Posterior vena cava (tissue), 2 donors: ENCODE measurements around the gene PLEKHG4. TPM values are rescaled to one million over a fixed set of nuclear protein-coding genes. Genes with fewer than 3 reads are reported as not detected.

Experiments
- DNase-seq: peaks from one replicate; pipeline ENCODE4 v3.0.0-alpha.2; 2020; ENCODE audit warnings: low spot score
- intact Hi-C, 2 donors: fragments of 100-400 bp; cut with DNase I; formaldehyde crosslinking; loops; one replicate each; pipeline versions ENCODE4 v1.14.1 to v1.14.2; 2022 to 2023
- total RNA-seq, 2 donors: library from RNA; stranded (reverse); fragmentation: NEBNext Ultra II Directional; extraction: Animal tissue kit (Norgen Biotek cat#: 25700); gene quantifications; one replicate each; pipeline ENCODE4 v1.2.1, GENCODE V29; 2021
- donor health status: DM: yes; HTN: yes; CAD: no.
- donor health status: DM: yes; HTN: yes; CAD: no.

The PLEKHG4 gene
- total RNA-seq, 2 donors from 2014 or later = 3.2 to 5.4 TPM

DNA sequence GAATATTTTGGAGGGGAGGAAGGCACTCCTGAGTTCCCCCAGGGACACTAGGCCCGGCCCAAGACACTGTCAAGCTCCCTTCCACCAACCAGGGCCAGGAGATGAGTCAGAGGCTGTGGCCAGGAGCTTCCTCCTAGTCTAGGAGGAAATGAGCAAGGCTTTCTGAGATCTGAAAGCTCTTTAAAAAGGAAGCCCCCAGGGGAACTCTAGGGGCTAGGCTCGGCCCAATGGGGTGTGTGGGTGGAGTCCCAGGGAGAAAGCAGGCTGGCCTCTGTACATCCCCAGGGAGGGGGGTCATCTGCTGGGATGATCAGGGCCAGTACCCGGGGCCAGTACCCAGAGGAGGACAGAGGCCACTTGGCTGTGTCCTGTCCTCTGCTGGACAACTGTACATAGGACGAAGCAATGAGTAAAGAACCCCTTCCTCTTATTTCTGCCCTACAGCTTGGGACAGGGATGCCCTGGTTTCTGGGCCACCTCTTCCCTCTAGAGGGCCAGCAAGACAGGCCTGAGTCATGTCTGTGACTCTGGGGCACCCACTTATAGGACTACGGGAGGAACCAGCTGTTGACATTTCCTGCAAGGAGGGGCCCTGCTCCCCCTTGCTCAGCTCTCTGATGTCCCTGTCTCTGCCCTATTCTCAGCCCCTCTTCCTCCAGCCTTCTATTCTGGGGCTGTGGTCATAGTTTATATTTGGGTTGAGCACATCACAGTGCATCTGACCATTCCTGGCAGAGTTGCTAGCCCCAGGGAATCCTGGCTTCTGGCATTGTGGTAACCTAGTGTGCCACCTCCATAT lies 34.7 kb upstream of the PLEKHG4 start:
- peak; percentile 95 for DNase-seq

DNA sequence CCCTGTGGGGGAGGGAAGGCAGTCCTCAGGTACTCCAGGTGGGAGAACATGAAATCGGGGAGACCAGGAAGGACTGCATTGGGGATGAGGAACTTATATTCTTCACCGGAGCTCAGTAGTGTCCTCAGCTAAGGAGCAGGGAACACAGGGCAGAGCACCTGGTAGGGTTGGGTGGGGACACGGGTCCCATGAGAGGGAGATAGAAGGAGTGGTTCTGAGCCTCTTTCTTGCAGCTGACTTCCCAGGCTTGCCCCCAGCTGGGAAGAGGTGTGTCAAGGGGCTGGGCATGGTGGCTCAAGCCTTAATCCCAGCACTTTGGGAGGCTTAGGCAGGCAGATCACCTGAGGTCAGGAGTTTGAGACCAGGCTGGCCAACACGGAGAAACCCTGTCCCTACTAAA lies 34.1 kb upstream of the PLEKHG4 start:
- intact Hi-C loops = no loop called here
- DNase-seq = no peak

More for the DNA sequence above, 34.7 kb upstream of the PLEKHG4 start:
- intact Hi-C loops = no loop called here

DNA sequence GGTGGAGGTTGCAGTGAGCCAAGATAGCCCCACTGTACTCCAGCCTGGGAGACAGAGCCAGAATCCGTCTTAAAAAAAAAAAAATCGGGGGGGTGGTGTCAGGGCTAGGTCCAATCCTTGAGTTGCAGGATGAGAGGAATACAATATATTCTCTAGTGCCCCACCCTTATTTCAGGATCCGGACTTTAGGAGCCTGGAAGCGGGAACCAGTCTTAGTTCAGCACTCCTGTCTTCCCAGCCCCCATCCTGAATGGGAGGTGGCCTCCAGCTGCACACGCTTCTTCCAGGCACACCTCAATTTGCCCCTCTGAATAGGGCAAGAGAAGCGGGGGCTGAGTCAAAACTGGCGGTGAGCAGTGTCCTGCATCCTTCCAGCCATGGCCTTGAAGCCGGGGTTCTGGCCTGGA lies 33.7 kb upstream of the PLEKHG4 start:
- intact Hi-C loops = no loop called here
- DNase-seq = no peak

DNA sequence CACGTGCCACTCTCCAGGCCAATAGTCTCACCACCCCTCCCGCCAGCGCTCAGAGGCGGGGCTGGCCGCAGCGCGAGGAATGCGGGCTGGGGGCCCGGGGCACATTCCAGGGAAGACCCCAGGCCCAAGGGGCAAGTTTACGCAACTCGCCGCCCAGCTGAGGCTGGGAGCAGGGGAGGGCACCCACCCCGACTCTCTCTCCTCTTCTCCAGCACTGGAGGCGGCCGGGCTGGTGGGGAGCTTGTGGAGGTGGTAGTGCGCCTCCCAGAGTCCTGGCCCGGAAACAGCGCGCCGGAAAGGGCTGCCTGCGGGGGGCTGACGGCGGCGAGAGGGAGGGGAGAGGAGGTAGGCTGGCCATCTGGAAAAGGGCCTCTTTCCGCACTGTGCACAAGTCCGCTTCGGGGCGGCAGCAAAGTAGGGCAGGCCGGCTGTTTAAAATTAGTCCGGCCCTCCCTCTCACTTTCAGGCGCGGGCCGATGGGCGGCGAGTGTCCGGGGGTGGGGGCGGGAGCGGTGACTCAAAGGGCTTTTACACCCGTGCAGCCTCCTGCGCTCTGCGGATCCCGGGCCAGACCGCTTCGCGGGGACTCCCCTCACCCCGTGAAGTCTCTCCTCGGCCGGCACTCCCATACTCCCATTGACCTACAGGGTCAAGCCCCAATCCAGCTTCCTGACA lies 33.1 kb upstream of the PLEKHG4 start:
- peak; percentile 93 for DNase-seq
- intact Hi-C loops = no loop called here

DNA sequence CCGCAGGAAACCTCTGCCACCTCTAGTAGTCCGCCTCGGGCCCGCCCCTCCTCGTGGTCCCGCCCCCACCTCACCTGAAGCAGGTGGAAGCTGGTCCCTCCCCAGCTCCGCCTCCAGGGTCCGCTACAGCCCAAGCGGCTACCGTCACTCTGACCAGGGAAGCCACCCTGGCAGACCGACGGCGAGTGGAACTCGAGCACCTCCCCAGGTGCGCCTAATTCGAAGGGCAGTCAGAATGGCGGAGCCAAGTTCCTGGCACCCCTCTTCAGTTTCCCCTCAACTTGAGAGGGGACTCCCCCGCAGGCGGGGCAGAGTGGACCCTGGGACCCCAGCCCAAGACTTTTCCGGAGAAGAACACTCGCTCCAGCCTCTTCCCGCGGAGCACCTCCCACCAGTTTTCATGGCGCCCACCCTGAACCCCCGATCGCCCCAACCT lies 32.6 kb upstream of the PLEKHG4 start:
- no peak for DNase-seq
- intact Hi-C loops = no loop called here

GRCh38 chr16:67247192-67248072 lies 31.9 kb upstream of the PLEKHG4 start, which contains the start of gene FHOD1:
Gene FHOD1, minus strand, starts transcription at chr16:67247481. Its CDS starts 71 bp downstream, at chr16:67247410.
- intact Hi-C loops = no loop called here
- peak; percentile 100 for DNase-seq

- DNase-seq = no peak
- intact Hi-C loops = no loop called here
Measured at GRCh38 chr16:67248073-67248400, 31.3 kb upstream of the PLEKHG4 start.

DNA sequence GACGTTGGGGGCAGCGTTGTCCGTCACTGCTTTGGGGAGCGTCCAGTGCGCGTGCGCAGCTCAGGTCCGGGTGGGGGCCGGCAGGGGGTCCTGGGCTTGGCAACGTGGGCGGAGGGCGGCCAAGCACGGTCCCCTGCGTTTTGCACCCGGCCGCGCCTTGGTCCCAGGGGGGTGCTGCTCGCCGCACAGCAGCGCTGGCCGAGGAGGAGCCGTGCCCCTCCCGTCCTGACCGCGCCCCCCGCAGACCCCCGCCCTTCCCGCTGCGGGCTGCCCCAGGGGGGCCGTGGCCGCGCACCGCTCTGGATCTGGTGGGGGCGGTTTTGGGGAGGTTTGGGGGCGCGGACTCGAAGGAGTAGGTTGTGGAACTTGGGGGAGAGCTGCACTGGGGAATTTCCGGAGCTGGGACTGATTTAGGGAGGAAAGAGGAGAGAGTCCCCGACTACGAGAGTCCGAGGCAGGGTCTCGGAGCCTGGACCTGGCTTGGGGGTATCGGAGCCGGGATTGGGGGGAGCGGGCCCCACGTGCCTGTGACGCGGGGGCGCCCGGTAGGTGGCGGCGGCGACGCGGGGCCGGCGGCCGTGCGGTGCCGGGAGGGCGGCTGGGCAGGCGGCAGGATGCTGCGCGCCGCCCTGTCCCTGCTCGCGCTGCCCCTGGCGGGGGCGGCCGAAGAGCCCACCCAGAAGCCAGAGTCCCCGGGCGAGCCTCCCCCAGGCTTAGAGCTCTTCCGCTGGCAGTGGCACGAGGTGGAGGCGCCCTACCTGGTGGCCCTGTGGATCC lies 30.7 kb upstream of the PLEKHG4 start, which contains the start of gene SLC9A5:
TSS of gene SLC9A5 (plus strand) at position 579 of the 777 bp plus-strand sequence. CDS start at position 615, 36 bp downstream.
- DNase-seq = no peak
- intact Hi-C loops = no loop called here

DNA sequence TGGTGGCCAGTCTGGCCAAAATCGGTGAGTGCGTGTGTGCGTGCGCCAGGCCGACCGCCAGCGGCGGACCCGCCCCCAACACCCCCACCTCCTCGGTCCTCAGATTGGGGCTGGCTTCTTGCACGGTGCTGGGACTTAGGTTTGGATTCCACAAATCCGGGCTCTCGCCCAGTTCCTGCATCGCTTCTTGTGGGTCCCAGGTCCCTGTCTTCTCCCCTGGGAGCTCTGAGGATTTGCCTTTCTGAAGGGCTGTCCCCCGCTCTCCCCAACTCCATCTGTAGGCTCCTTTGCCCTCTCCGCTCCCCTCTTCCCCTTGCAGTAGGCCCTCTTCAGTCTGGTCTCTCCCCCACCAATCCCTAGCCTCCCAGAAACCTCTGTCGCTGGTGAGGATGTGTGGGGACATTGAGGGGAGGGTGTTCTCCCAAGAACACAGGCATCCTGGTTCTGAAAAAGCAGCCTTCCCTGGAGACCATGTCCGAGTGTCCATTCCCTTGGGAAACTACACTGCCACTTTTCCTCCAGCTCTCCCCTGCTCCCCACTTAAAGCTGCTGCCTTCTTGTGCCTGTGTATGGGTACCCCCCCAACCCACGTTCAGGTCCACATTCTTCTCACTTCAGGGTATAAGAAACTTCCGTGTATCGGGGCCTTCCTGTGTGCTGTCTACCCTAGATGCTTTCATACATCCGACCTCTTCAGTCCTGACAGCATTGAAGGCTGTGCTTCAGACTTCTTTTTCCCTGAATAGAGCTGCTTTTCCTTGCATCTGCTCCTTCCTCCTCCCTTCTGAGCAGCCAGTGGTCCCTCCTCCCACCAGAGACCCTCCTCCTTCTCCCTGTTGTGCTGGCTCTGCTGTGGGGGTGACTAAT lies 29.9 kb upstream of the PLEKHG4 start:
- intact Hi-C loops = no loop called here

GRCh38 chr16:67250045-67250327 lies 29.3 kb upstream of the PLEKHG4 start:
- intact Hi-C loops = no loop called here
- DNase-seq = peak; percentile 2

More for the DNA sequence above, 29.9 kb upstream of the PLEKHG4 start:
- DNase-seq = no peak

DNA sequence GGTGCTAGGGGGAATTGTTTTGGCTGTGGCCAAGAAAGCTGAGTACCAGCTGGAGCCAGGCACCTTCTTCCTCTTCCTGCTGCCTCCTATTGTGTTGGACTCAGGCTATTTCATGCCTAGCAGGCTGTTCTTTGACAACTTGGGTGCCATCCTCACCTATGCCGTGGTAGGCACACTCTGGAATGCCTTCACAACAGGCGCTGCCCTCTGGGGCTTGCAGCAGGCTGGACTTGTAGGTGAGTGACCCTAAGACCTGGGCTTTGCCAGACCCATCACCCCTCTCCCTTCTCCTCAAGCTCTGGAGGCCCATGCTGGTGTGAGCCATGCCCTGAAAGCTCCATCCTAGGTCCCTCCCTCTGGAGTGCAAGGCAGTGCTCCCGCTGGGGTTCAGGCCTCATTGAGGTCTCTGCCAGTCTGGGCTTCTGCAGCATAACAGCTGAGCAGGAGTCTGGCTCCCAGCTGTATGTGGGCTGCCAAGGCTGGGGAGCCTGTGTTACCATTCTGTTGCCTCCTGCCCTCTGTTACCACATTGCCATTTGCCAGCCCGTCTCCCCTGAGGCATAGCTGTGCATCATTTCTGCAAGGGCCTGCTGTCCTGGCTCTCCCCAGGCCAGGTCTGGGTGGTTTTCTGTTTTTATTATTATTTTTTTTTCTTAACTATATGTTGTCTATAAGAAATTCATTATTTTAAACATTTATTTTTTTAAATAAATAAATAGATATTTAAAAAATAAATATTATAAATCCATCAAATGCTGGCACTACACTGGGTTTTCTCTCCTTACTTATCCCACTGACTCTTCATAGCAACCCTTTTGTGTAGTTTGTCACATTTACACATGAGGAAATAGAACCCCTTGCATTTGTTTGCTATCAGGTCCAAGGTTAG lies 26.5 kb upstream of the PLEKHG4 start:
- intact Hi-C loops = no loop called here
- DNase-seq = peak; percentile 65

DNA sequence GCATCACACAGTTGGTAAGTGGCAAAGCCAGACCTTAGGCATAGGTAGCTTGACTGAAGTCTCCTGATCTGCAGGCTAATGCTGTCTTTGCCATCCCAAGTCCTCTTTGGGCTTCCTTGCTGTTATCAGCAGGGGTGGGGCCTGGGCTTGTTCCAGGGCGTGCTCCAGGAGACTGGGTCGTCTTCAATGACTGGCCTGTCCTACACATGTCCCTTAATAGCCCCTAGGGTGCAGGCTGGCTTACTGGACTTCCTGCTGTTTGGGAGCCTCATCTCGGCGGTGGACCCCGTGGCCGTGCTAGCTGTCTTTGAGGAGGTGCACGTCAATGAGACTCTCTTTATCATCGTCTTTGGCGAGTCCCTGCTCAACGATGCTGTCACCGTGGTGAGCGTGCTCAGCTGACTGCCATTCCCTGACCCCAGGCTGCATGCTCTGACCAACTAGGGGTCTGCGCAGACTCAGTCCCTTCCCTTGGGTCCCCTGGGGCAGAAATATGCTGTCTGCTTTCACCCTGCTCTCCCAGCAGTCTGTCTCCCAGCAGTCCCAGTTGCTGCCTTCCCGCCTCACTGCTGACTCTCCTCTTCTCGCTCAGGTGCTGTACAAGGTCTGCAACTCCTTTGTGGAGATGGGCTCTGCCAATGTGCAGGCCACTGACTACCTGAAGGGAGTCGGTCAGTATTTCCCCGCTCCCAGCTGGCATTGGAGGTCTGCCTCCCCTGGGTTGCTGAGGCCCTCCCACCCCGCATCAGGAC lies 24.4 kb upstream of the PLEKHG4 start:
- intact Hi-C loops = no loop called here
- DNase-seq = peak; percentile 58

DNA sequence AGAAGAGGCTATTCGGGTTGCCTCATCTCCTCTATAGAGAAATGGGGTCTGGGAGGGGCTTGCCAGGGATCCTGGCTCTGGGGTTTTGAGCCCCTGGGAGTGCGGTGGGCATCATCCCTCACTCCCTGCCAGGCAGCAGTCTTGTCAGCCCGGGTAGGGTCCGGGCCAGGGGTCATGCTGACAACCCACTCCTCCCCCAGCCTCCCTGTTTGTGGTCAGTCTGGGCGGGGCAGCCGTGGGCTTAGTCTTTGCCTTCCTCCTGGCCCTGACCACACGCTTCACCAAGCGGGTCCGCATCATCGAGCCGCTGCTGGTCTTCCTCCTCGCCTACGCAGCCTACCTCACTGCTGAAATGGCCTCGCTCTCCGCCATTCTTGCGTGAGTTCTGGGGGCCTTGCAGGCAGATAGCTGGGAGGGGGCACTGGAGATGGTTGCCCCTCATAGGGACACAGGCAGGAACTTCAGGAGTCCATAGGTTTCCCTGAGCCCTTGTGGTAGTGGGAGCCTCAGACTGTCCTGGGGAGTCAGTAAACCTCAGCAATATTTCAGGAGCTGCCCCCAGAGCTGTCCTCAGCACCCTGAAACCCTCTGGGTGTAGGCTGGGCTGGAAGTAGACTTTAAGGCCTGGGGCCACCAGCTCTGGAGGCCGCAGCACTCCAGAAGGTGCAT lies 23.6 kb upstream of the PLEKHG4 start:
- peak; percentile 60 for DNase-seq

DNA sequence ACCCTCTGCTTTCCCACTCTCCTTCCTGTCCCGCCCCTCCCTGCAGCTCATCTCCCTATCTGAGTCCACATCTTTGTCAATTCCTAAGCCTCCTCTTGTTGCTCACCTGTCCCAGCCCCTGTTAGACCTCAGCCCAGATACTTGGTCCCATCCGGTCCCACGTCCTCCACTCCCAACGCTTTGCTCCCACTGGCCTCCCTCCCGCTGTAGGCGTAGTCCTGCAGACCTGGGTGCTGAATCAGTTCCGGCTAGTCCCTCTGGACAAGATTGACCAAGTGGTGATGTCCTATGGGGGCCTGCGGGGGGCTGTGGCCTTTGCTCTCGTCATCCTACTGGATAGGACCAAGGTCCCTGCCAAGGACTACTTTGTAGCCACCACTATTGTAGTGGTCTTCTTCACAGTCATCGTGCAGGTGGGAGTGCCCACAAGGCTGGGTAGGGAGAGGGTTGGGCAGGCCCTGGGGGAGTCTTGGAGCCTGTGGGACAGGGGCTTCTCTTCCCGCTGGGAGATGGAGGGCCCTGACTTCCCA lies 22.6 kb upstream of the PLEKHG4 start:
- intact Hi-C loops = no loop called here
- DNase-seq = peak; percentile 62

More for the DNA sequence above, 23.6 kb upstream of the PLEKHG4 start:
- intact Hi-C loops = no loop called here

DNA sequence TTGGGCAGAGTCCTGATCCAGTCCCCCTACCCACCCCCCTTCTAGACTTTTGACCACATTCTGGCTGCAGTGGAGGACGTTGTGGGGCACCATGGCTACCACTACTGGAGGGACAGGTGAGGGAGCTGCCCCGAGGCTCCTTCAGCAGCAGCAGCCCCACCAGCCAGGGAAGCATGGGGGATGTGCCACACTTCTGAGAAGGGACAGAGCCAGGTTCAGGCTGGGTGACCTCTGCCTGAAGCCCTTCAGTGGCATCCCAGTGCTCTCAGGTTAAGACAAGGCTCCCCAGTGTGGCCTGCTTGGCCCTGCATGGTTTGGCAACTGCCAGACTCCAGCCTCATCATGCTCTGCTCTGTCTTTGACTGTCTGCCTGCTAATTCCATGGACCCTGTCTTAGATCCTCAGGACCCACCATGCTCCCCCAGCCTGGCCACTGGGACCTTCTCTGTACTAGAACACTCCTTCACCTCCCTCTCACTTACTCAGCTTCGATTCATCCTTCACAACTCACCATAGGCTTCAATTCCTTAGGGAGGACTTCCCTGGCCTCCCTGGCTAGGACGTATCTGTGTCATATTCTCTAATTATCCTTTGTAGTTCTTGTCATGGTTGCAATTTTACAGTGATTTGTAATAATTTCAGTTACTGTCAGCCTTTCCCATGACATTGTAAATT lies 21.7 kb upstream of the PLEKHG4 start:
- intact Hi-C loops = loop anchor here in 1 of 2 donors (1.0 kb wide), 1 partner anchor 20 kb away; no protein-coding TSS in a partner anchor
- DNase-seq = peak; percentile 46
